Mesodermal cell (in vitro differentiated cells): ENCODE measurements around the gene GALNT10.
A peak's percentile ranks its signal among the peaks of the same experiment; 100 is the strongest.
"Not testable (repeated sequence)": the region's sequence is repeated elsewhere in the genome, so short reads cannot be mapped to it uniquely, and the experiment has no call there.

Experiments
- H3K27ac ChIP-seq: 2 replicates; pipeline ENCODE4 v1.7.0; 2013; ENCODE audit warnings: mild to moderate bottlenecking, low read depth, low read length, moderate library complexity; ENCODE audit not compliant: severe bottlenecking
- H3K36me3 ChIP-seq: 2 replicates; pipeline ENCODE4 v1.7.1; 2013; ENCODE audit warnings: mild to moderate bottlenecking, low read length, moderate library complexity; ENCODE audit not compliant: control insufficient read depth, insufficient read depth
- H3K4me1 ChIP-seq: one replicate; pipeline ENCODE4 v1.7.1; 2013; ENCODE audit warnings: mild to moderate bottlenecking, low read length; ENCODE audit not compliant: insufficient read depth, control insufficient read depth, poor library complexity, severe bottlenecking
- H3K4me3 ChIP-seq: 2 replicates; pipeline ENCODE4 v1.7.0; 2013; ENCODE audit warnings: low read length, control low read depth, mild to moderate bottlenecking; ENCODE audit not compliant: insufficient read depth, poor library complexity, severe bottlenecking; ENCODE audit errors: extremely low read depth
- H3K9me3 ChIP-seq: 2 replicates; pipeline ENCODE4 v1.7.1; 2013; ENCODE audit warnings: mild to moderate bottlenecking, low read length, moderate library complexity; ENCODE audit not compliant: control insufficient read depth
- WGBS, 2 experiments: methylation state at CpG; one replicate each; pipeline ENCODE4 v1.1.5; 2013; ENCODE audit warnings: missing lambda C conversion rate in 2 of 2; ENCODE audit not compliant: insufficient coverage in 2 of 2; 5-methylcytosine and 5-hydroxymethylcytosine counted together

The GALNT10 gene

DNA sequence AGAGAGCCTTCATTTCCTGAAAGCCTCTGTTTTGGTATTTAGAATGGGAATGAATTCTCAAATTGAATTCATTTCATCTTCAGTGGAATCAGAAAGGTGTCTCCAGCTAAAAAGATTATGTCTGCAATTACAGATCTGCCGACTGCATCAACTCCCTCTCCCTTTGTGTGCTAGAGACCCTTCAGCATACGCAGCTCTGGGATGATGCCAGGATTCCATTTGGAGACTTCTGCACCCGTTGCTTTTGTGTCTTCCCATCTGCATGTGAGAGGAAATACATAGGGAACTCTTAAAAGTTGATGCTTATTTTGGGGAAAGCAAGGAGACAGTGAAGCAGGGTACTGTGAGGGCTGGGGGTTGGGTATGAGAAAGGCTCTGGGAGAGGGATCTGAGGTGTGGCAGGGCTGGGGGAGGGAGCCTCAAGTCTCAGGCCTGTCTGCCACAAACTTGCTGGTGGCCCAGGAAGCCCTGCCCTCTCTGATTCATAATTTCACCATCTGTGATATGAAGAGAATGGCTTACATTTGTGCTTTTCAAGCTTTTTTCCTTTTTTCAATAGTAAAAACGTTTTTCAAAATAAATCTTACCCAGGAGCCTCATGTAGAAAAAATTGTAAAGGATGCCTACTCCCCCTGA lies 165.6 kb downstream of the GALNT10 start:
- H3K27ac ChIP-seq, result no peak overlapping the region
- no peak overlapping the region for H3K4me3 ChIP-seq
- WGBS, 2 experiments, result 69 to 100% methylated on average over 1 to 2 of the region's 4 CpGs
- peaks cover 33% of the 10 kb centered on the region for H3K4me1 ChIP-seq
- H3K36me3 ChIP-seq, result no peaks in the 10 kb centered on the region
- H3K9me3 ChIP-seq, result no peaks in the 10 kb centered on the region

DNA sequence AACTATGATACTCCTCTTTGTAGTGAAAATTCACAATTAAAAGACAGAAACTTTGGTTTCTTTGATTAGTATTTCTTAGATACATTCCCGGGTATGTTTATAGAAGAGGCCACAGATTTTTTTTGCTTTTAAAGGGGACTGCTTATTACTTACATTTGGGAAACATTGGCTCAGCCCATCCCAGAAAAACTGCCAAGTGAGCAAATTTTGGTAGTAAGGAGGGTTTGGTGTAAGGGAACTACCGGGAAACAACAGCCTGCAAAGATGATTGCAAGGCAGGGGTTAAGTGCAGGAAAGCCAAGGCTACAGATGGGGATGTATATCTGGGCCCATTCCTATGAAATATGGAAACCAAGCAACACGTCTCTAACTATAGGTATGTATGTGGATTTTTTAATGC lies 166.4 kb downstream of the GALNT10 start:
- Histone ChIP-seq H3K36me3 (no peaks in the 10 kb centered on the region), H3K27ac (no peak overlapping the region), H3K4me3 (no peak overlapping the region), H3K4me1 (peaks cover 33% of the 10 kb centered on the region), H3K9me3 (no peaks in the 10 kb centered on the region)
- WGBS, 2 experiments, result 88 to 94% methylated on average over 1 to 2 of the region's 3 CpGs

DNA sequence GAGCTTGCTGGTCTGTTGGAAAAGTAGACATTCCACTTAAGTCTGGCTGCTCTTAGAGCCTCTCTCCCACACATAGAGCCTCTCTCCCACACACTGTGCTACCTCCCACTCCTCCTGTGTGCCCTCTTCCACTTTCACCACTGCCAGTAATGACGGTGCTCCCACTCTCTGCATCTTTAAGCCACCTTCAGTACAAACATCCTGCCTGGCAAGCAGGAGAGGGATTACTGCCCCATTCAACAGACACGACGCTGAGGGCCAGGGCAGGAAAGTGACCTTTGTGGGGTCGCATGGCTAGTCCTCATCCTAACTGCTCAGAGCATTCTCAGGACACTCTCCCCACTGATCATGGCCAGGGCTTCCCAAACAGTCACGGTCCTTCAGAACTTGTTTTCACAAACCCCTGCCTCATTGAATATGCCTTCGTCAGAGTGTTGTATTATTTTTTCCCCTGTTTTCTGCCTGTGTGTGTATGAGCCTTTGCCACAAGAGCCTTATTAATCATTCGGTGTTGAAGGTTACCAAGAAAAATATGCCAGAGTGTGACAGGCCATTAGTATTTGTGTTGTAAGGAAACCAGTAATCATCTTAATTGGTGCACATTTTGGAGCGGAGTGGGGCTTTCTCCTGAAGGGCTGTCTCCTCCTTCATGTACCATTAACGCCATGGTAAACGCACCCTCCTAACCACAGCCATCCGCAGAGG lies 168.1 kb downstream of the GALNT10 start:
- peak overlapping the region; percentile 70 for H3K27ac ChIP-seq
- H3K4me1 ChIP-seq, result peaks cover 33% of the 10 kb centered on the region
- H3K36me3 ChIP-seq, result no peaks in the 10 kb centered on the region
- WGBS, 2 experiments, result 93 to 94% methylated on average over 8 to 10 of the region's 11 CpGs
- no peak overlapping the region for H3K4me3 ChIP-seq
- no peaks in the 10 kb centered on the region for H3K9me3 ChIP-seq

DNA sequence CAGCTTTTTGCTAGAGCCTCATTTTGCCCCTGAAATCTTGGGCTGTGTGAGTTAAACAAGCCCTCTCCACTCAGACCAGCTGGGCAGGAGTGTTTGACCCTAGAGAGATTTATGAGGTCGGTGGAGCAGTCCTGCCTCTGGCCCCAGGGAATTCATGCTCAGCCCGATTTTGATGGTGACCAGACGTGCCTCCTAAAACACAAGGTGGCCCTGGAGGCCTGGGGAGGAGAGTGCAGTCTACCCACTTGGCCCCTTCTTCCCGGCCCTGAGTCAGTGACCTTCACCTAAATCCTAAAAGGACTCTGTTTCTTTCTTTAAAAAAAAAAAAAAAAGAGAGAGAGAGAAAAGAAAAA lies 168.7 kb downstream of the GALNT10 start:
- H3K36me3 ChIP-seq, result no peaks in the 10 kb centered on the region
- WGBS, 2 experiments, result 71 to 80% methylated on average over 1 to 3 of the region's 4 CpGs
- H3K9me3 ChIP-seq, result no peaks in the 10 kb centered on the region
- peaks cover 33% of the 10 kb centered on the region for H3K4me1 ChIP-seq
- no peak overlapping the region for H3K4me3 ChIP-seq
- peak overlapping the region; percentile 70 for H3K27ac ChIP-seq

DNA sequence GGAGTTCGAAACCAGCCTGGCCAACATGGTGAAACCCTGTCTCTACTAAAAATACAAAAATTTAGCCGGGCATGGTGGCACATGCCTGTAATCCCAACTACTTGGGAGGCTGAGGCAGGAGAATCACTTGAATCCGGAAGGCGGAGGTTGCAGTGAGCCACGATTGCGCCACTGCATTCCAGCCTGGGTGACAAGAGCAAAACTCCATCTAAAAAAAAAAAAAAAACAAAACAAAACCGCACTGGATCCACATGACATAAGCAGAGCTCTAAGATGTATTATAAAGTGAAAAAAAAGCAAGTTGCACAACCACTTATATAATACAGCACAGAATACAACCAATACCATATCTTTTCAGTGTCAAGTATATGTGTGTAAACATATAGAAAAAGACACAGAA lies 169.7 kb downstream of the GALNT10 start:
- not testable (repeated sequence) for H3K36me3 ChIP-seq, H3K9me3 ChIP-seq, H3K27ac ChIP-seq, H3K4me3 ChIP-seq
- peaks cover 35% of the 10 kb centered on the region for H3K4me1 ChIP-seq
- WGBS, 2 experiments, result 79 to 100% methylated on average over 2 to 3 of the region's 7 CpGs

DNA sequence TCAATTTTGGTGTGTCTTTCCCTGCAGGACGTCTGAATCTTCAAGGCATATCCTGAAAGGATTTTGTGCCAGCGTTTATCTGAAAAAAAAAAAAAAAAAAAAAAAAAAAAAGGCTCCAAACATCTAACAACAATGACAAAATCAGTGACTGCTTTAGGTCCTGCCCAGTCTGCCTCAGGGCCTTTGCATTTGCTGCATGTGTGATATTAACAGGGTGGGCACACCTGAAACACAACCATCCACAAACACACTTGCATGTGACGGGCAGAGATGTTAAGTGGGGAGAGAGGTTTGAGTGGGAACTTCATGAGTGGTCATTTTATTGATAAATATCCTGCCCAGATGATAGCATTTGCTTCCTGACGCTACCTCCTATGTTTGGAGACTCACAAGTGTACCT lies 172.9 kb downstream of the GALNT10 start:
- H3K27ac ChIP-seq, result no peak overlapping the region
- no CpG with 5 or more reads among the region's 4 CpGs for WGBS, 2 experiments
- peaks cover 42% of the 10 kb centered on the region for H3K4me1 ChIP-seq
- H3K36me3 ChIP-seq, result no peaks in the 10 kb centered on the region
- no peak overlapping the region for H3K4me3 ChIP-seq
- no peaks in the 10 kb centered on the region for H3K9me3 ChIP-seq

DNA sequence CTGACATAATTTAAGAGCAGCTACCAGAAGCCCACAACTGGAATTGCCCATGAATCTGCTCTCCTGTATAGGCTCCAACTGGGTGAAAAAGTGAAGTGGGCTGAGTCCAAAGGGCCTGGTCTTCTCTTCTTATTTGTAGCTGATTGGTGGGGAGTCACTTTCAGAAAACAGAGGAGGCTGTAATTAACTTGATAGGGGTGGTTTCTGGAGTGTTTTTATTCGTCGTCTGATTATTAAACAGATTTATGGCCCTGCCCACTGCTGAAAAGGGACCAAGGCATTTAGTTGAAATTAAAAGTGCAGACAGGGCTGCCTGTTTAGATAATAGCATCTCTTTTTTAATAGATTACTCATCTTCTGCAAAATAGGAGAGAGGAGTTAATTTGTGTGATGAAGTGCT lies 174.2 kb downstream of the GALNT10 start:
- Histone ChIP-seq H3K9me3 (no peaks in the 10 kb centered on the region), H3K36me3 (no peaks in the 10 kb centered on the region), H3K27ac (no peak overlapping the region), H3K4me3 (no peak overlapping the region), H3K4me1 (peaks cover 45% of the 10 kb centered on the region)
- 100% methylated on average over 1 to 2 of the region's 2 CpGs for WGBS, 2 experiments

DNA sequence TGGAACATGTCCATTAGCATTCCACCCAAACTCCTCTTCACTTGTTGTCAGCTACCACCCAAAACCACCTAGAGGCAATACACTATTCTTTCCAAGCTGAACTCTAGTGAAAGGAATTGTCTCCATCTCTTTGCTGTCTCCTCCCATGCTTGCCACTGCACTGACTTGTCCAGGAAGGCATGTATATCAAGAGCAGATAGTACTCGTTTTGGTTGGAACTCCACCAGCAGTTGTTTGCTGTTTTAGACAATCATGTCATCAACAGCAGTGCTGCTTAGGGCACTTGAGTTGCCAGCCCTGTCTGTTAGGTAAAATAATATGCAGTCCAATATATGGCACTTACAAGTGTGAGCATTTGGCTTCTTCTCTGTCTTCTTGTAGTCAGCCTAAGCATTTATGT lies 175.3 kb downstream of the GALNT10 start:
- WGBS, 2 experiments, result 67 to 75% methylated on average over 1 of the region's 1 CpG

DNA sequence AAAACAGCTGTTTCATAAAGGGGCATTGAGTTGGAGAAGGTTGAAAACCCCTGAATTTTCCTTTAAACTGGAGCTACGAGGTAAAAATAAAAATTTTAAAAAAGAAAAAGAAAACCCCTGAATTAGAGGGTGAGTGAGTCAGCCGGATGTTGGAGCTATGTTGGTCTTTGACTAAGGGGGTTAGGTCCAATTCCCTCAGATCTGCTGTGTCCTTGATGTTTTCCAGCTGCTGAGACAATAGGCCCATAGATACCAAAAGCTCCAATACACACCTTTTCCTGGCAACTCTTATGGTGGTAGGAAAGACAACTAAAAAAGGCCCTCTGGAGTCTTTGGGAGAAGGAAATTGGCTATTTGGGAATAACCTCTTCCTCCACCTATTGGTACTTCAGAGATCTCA lies 175.8 kb downstream of the GALNT10 start:
- H3K36me3 ChIP-seq, result no peaks in the 10 kb centered on the region
- no peak overlapping the region for H3K27ac ChIP-seq
- no peak overlapping the region for H3K4me3 ChIP-seq
- H3K9me3 ChIP-seq, result no peaks in the 10 kb centered on the region
- no CpG with 5 or more reads among the region's 2 CpGs for WGBS, 2 experiments
- peaks cover 56% of the 10 kb centered on the region for H3K4me1 ChIP-seq

More for the DNA sequence above, 175.3 kb downstream of the GALNT10 start:
- H3K4me1 ChIP-seq, result peaks cover 55% of the 10 kb centered on the region
- H3K36me3 ChIP-seq, result no peaks in the 10 kb centered on the region
- H3K4me3 ChIP-seq, result no peak overlapping the region
- H3K9me3 ChIP-seq, result no peaks in the 10 kb centered on the region
- no peak overlapping the region for H3K27ac ChIP-seq

DNA sequence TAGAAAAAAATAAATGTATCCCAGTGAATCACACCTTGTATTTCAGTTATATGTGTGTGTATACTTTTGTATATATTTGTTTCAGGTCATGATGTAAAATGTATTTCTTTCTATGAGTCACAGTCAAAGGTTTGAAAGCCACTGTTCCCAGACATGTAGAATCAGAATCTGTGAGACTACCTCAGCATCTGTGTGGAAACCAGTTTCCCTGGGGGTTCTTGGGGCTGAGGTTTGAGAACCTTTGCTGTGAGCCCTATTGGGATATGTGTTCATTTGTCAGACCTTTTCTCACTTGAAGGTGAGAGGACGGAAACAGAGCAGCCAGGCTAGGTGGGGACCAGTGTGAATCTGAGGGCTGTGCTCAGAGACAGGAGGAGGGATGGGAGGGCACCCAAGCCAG lies 176.6 kb downstream of the GALNT10 start:
- Histone ChIP-seq H3K9me3 (no peaks in the 10 kb centered on the region), H3K4me1 (peaks cover 56% of the 10 kb centered on the region), H3K4me3 (no peak overlapping the region), H3K27ac (no peak overlapping the region), H3K36me3 (no peaks in the 10 kb centered on the region)
- 83% methylated on average over 1 of the region's 1 CpG; no CpG with 5 or more reads in 1 of the 2 experiments for WGBS, 2 experiments
